Loucy (cell line): Measurements from ENCODE around the gene TIE1.

ENCODE experiments used
- CTCF ChIP-seq: fragments of 200-600 bp; sonication (generic); conservative IDR thresholded peaks from 2 replicates; pipeline ENCODE4 v1.5.1; 2014; ENCODE audit warnings: mild to moderate bottlenecking, antibody characterized with exemption, low read length
- EZH2phosphoT487 ChIP-seq: fragments of 200-600 bp; IDR thresholded peaks from 2 replicates; pipeline ENCODE4 v1.6.1; 2018; ENCODE audit warnings: antibody characterized with exemption, mild to moderate bottlenecking, moderate library complexity, borderline replicate concordance

GRCh38 chr1:43284065-43284464 is 16.7 kb upstream of the TIE1 start:
- no peak for TF ChIP-seq CTCF
- TF ChIP-seq EZH2phosphoT487: no peak
